Calu3 (cell line): Measurements from ENCODE around the gene RAPGEF5. TPM values are rescaled to one million over a fixed set of nuclear protein-coding genes. Genes with fewer than 3 reads are reported as not detected.

Experiments
- BruUV-seq: library from RNA; stranded (reverse); fragments of 400-500 nt; replicated peaks from 2 replicates; lab custom pipeline; 2021; lab: Mats Ljungman, UMichigan
- CTCF ChIA-PET: fragments of 300-600 bp; sonication (Branson Sonifier 250); formaldehyde crosslinking; loops from one replicate; lab custom pipeline; 2022; ENCODE audit warnings: antibody characterized with exemption; lab: Charles Lee
- DNase-seq: peaks from one replicate; pipeline ENCODE4 v3.0.0; 2022
- H3K27ac Mint-ChIP-seq: one replicate; pipeline ENCODE4 v1.8.0; 2022; ENCODE audit warnings: mixed read lengths; ENCODE audit not compliant: unreplicated experiment
- H3K27me3 Mint-ChIP-seq: one replicate; pipeline ENCODE4 v1.8.0; 2022; ENCODE audit warnings: mixed read lengths; ENCODE audit not compliant: unreplicated experiment
- H3K36me3 Mint-ChIP-seq: one replicate; pipeline ENCODE4 v1.8.0; 2022; ENCODE audit warnings: mild to moderate bottlenecking, moderate library complexity, mixed read lengths; ENCODE audit not compliant: insufficient read depth, unreplicated experiment
- H3K4me1 Mint-ChIP-seq: one replicate; pipeline ENCODE4 v1.8.0; 2022; ENCODE audit warnings: mild to moderate bottlenecking, low read depth, mixed read lengths; ENCODE audit not compliant: unreplicated experiment
- H3K4me3 Mint-ChIP-seq: one replicate; pipeline ENCODE4 v1.8.0; 2022; ENCODE audit warnings: mild to moderate bottlenecking, low read depth, moderate library complexity, mixed read lengths; ENCODE audit not compliant: unreplicated experiment
- H3K9me3 Mint-ChIP-seq: one replicate; pipeline ENCODE4 v1.8.0; 2022; ENCODE audit warnings: low read depth, mixed read lengths; ENCODE audit not compliant: unreplicated experiment
- CTCF ChIP-seq: fragments of 200-600 bp; IDR thresholded peaks from one replicate; pipeline ENCODE4 v1.8.0; 2022; ENCODE audit warnings: antibody characterized with exemption; ENCODE audit not compliant: unreplicated experiment
- intact Hi-C: fragments of 100-400 bp; cut with micrococcal nuclease; formaldehyde crosslinking; loops from one replicate; pipeline ENCODE4 v1.10.0; 2022; ENCODE audit not compliant: unreplicated experiment
- total RNA-seq: library from RNA; stranded (reverse); gene quantifications from 2 replicates; pipeline ENCODE4 v1.2.3, GENCODE V29; 2022

Gene RAPGEF5
- total RNA-seq, 1 experiment from 2014 or later, result 108 TPM

DNA sequence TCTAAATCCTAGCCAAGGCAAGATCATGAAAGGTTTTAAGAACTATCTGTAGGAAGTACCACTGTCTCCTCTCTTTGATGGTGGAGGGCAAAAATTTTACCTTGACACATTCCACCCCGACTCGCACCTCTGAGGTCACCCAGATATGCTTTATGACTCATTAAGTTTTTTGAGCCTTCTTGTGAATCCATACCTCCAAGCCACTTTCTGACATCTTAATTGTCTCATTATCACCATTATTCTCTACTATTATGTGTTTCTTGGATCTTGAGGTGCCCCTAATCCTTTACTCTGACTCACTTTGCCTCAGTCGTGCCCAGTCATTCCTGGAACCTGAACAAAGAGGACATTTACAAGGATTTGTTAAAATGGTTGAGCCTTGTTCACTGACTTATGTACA lies 146.6 kb downstream of the RAPGEF5 start:
- intact Hi-C loops, result no loop called here
- Mint-ChIP-seq H3K4me1 (peaks cover 41% of the 10 kb centered on the region), H3K36me3 (peaks cover 7% of the 10 kb centered on the region), H3K27ac (no peak overlapping the region), H3K9me3 (no peaks in the 10 kb centered on the region), H3K27me3 (no peaks in the 10 kb centered on the region), H3K4me3 (no peak overlapping the region)
- CTCF ChIA-PET, result no interaction called here
- TF ChIP-seq CTCF, result no peak
- DNase-seq, result no peak
- no TSS peak for BruUV-seq

- Mint-ChIP-seq H3K27ac (no peak overlapping the region), H3K9me3 (no peaks in the 10 kb centered on the region), H3K36me3 (peaks cover 7% of the 10 kb centered on the region), H3K4me1 (peaks cover 49% of the 10 kb centered on the region), H3K4me3 (no peak overlapping the region), H3K27me3 (no peaks in the 10 kb centered on the region)
- intact Hi-C loops, result no loop called here
- BruUV-seq, result no TSS peak
- no peak for TF ChIP-seq CTCF
- CTCF ChIA-PET, result no interaction called here
- no peak for DNase-seq
These were observed 148.2 kb downstream of the RAPGEF5 start for GRCh38 chr7:22208799-22209198.

GRCh38 chr7:22207724-22208225 lies 149.2 kb downstream of the RAPGEF5 start:
- H3K27ac Mint-ChIP-seq, result peak overlapping the region; percentile 4
- no peak for TF ChIP-seq CTCF
- DNase-seq, result no peak

DNA sequence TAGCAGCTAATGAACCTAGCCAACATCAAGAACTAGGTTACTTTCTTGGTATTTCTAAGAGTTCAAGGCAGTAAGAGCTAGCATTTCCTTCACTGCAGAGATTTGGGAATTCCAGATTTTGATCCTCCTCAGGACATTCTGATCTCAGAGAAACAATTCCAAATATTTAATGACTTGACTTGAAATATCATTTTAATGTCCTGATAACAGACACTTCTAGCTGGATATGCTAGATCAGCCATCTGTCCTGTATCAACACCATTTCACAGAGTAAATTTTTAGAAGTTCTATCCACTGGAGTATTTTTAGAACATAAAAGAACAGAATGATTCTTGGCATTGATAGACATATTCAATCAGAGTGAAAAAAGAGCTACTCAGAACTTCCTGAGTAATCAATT lies 151.3 kb downstream of the RAPGEF5 start:
- Mint-ChIP-seq H3K27me3 (no peaks in the 10 kb centered on the region), H3K4me1 (peaks cover 41% of the 10 kb centered on the region), H3K9me3 (no peaks in the 10 kb centered on the region), H3K4me3 (no peak overlapping the region), H3K27ac (no peak overlapping the region), H3K36me3 (no peaks in the 10 kb centered on the region)
- DNase-seq, result no peak
- BruUV-seq, result no TSS peak
- TF ChIP-seq CTCF, result no peak
- intact Hi-C loops, result no loop called here
- CTCF ChIA-PET, result no interaction called here

More at GRCh38 chr7:22207724-22208225, 149.2 kb downstream of the RAPGEF5 start:
- Mint-ChIP-seq H3K36me3 (peaks cover 7% of the 10 kb centered on the region), H3K4me1 (peaks cover 49% of the 10 kb centered on the region), H3K4me3 (no peak overlapping the region), H3K27me3 (no peaks in the 10 kb centered on the region), H3K9me3 (no peaks in the 10 kb centered on the region)
- BruUV-seq, result no TSS peak
- CTCF ChIA-PET, result interaction anchor here (0.6 to 1.0 kb wide), 3 partner anchors 38 to 1010 kb away, joined by 3 to 5 read pairs (median 5); no protein-coding TSS in a partner anchor
- intact Hi-C loops, result no loop called here
